Liver (tissue), 9 donors: ENCODE measurements around the gene NAALADL1. TPM values are rescaled to one million over a fixed set of nuclear protein-coding genes. Genes with fewer than 3 reads are reported as not detected.

ENCODE experiments used
- DNase-seq: peaks from one replicate; pipeline ENCODE4 v3.0.0-alpha.2; 2017; ENCODE audit warnings: low spot score
- H3K27ac ChIP-seq, 2 donors: one replicate each; pipeline ENCODE4 v1.7.0; 2013; ENCODE audit warnings: inconsistent platforms in 2 of 2, low read length in 2 of 2, control low read depth in 1 of 2, low read depth in 1 of 2, mild to moderate bottlenecking in 1 of 2
- H3K27me3 ChIP-seq, 4 donors: one replicate each; pipeline versions ENCODE4 v1.6.1 to v1.7.0; 2013; ENCODE audit warnings: low read length in 3 of 4, inconsistent platforms in 1 of 4, mild to moderate bottlenecking in 1 of 4, moderate library complexity in 1 of 4; ENCODE audit not compliant: control insufficient read depth in 4 of 4, insufficient read depth in 4 of 4
- H3K36me3 ChIP-seq, 4 donors: one replicate each; pipeline versions ENCODE4 v1.6.1 to v1.7.0; 2013; ENCODE audit warnings: low read length in 3 of 4, mild to moderate bottlenecking in 3 of 4, low read depth in 1 of 4, moderate library complexity in 1 of 4; ENCODE audit not compliant: control insufficient read depth in 4 of 4, insufficient read depth in 3 of 4
- H3K4me1 ChIP-seq, 4 donors: one replicate each; pipeline versions ENCODE4 v1.6.1 to v1.7.0; 2013; ENCODE audit warnings: low read length in 3 of 4, mild to moderate bottlenecking in 3 of 4, moderate library complexity in 1 of 4; ENCODE audit not compliant: control insufficient read depth in 4 of 4, insufficient read depth in 4 of 4
- H3K4me3 ChIP-seq, 3 donors: one replicate each; pipeline versions ENCODE4 v1.6.1 to v1.7.0; 2013; ENCODE audit warnings: low read length in 3 of 3, control low read depth in 1 of 3, low read depth in 1 of 3, mild to moderate bottlenecking in 1 of 3
- H3K9ac ChIP-seq, 2 donors: one replicate each; pipeline ENCODE4 v1.7.0; 2013; ENCODE audit warnings: low read length in 2 of 2, mild to moderate bottlenecking in 2 of 2, moderate library complexity in 2 of 2, control low read depth in 1 of 2, low read depth in 1 of 2
- H3K9me3 ChIP-seq, 4 donors: one replicate each; pipeline versions ENCODE4 v1.6.1 to v1.7.0; 2013; ENCODE audit warnings: low read length in 3 of 4; ENCODE audit not compliant: control insufficient read depth in 4 of 4
- ATF3 ChIP-seq: IDR thresholded peaks from 2 replicates; pipeline ENCODE4 v1.6.1; 2016; ENCODE audit warnings: antibody characterized with exemption
- EGR1 ChIP-seq, 2 donors: IDR thresholded peaks; 2 replicates each; pipeline ENCODE4 v1.6.1; 2016 to 2018; ENCODE audit warnings: antibody characterized with exemption in 2 of 2, low read depth in 2 of 2
- GABPA ChIP-seq, 2 donors: IDR thresholded peaks in 1 of 2; conservative IDR thresholded peaks in 1 of 2; 2 replicates each; pipeline ENCODE4 v1.6.1; 2016; ENCODE audit warnings: antibody characterized with exemption in 2 of 2, mild to moderate bottlenecking in 1 of 2, moderate library complexity in 1 of 2
- HNF4A ChIP-seq, 2 donors: conservative IDR thresholded peaks; 2 replicates each; pipeline ENCODE4 v1.6.1; 2016; ENCODE audit warnings: antibody characterized with exemption in 2 of 2, mild to moderate bottlenecking in 2 of 2
- JUND ChIP-seq, 2 donors: IDR thresholded peaks; 2 replicates each; pipeline ENCODE4 v1.6.1; 2016; ENCODE audit warnings: antibody characterized with exemption in 2 of 2
- RAD21 ChIP-seq, 2 donors: IDR thresholded peaks; 2 replicates each; pipeline ENCODE4 v1.6.1; 2016; ENCODE audit warnings: antibody characterized with exemption in 2 of 2, mild to moderate bottlenecking in 2 of 2
- RXRA ChIP-seq, 2 donors: IDR thresholded peaks; 2 replicates each; pipeline ENCODE4 v1.6.1; 2017 to 2018; ENCODE audit warnings: antibody characterized with exemption in 2 of 2, mild to moderate bottlenecking in 1 of 2
- TAF1 ChIP-seq: conservative IDR thresholded peaks from 2 replicates; pipeline ENCODE4 v1.6.1; 2016; ENCODE audit warnings: antibody characterized with exemption, mild to moderate bottlenecking
- YY1 ChIP-seq: IDR thresholded peaks from 2 replicates; pipeline ENCODE4 v1.6.1; 2016; ENCODE audit warnings: antibody characterized with exemption, mild to moderate bottlenecking
- WGBS: extraction: QIAGEN DNeasy Blood & Tissue Kit; methylation state at CpG from one replicate; pipeline ENCODE4 v1.1.7; 2013; 5-methylcytosine and 5-hydroxymethylcytosine counted together
- polyA plus RNA-seq, 2 donors: library from polyadenylated mRNA; stranded (reverse) in 1 of 2; unstranded in 1 of 2; fragments of 200-250 nt in 1 of 2; fragments of >200 nt in 1 of 2; fragmentation: Nextera tagmentation in 1 of 2; extraction: Ambion mirVana in 1 of 2; gene quantifications; one replicate each; pipeline versions ENCODE4 v1.2.1 to v1.2.3, GENCODE V29; 2013 to 2015
- total RNA-seq, 2 donors: library from RNA; depleted of rRNA; stranded (reverse); fragments of >200 nt; gene quantifications; one replicate each; pipeline ENCODE4 v1.2.3, GENCODE V29; 2014
- TF ChIP-seq, protein P1 (sequence below): IDR thresholded peaks from 2 replicates; pipeline ENCODE4 v1.6.1; 2016; ENCODE audit warnings: antibody characterized with exemption, mild to moderate bottlenecking
- TF ChIP-seq, protein P2 (sequence below): IDR thresholded peaks from 2 replicates; pipeline ENCODE4 v1.6.1; 2016; ENCODE audit warnings: antibody characterized with exemption
- TF ChIP-seq, protein P3 (sequence below): fragments of 150-350 bp; IDR thresholded peaks from 2 replicates; pipeline ENCODE4 v1.5.1; 2017; ENCODE audit warnings: improper control_type of control experiment, low read depth, low read length; ENCODE audit not compliant: missing input control
- TF ChIP-seq, protein P4 (sequence below): IDR thresholded peaks from 2 replicates; pipeline ENCODE4 v1.6.1; 2016; ENCODE audit warnings: antibody characterized with exemption
- donor health status: healthy.
- donor health status: healthy.
- donor health status: healthy.
- donor health status: healthy.
- donor health status: healthy.

NAALADL1 gene
- total and polyA plus RNA-seq, 4 donors = 1.2 to 2.1 (median 1.6) TPM

DNA sequence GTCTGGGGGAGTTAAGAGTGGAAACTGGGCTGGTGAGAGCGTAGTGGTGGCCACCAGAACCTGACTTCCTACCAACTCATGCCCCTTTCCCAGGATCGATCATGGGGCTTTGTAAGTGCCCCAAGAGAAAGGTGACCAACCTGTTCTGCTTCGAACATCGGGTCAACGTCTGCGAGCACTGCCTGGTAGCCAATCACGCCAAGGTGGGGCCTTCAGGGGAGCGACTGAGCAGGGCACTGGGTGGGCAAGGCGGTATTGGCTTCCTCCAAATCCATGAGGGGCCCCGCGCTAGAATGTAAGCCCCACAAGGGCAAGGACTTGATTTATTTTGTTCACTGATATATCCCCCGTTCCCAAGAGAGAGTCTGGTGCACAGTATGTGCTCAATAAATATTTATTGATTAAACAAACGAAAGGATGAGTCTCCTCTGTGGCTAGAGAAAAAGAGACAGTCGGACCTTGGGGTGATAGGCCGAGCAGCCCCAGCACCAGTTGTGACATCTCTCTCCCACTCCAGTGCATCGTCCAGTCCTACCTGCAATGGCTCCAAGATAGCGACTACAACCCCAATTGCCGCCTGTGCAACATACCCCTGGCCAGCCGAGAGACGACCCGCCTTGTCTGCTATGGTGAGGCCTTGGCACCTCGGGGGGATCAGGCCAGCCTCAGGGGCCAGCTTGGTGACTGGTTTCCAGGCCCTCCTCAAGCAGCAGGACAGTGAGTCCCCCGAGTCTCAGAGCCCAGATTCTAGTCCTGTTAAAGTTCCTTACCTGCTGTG lies 26.4 kb upstream of the NAALADL1 start:
- Histone ChIP-seq H3K9ac (peak overlapping the region; percentile 79 to 91), H3K36me3 (peaks cover 5 to 39% (median 13%) of the 10 kb centered on the region in 4 donors), H3K4me1 (peaks cover 10 to 23% (median 18%) of the 10 kb centered on the region in 4 donors), H3K27me3 (no peaks in the 10 kb centered on the region), H3K27ac (peak overlapping the region; percentile 80 to 89), H3K9me3 (no peaks in the 10 kb centered on the region), H3K4me3 (peak overlapping the region; percentile 75 to 96 (median 80))
- WGBS = 41% methylated on average over 23 of the region's 23 CpGs
- TF ChIP-seq RAD21 (IDR thresholded peaks at IDR 0.05) (no peak), GABPA (IDR thresholded peaks at IDR 0.05 in 1 of 2, conservative IDR thresholded peaks at IDR 0.05 in 1 of 2) (no peak), JUND (IDR thresholded peaks at IDR 0.05) (no peak), HNF4A (conservative IDR thresholded peaks at IDR 0.05) (no peak), YY1 (no peak), RXRA (IDR thresholded peaks at IDR 0.05) (no peak), EGR1 (IDR thresholded peaks at IDR 0.05; ENCODE audit: low read depth in 2 of 2) (no peak), TAF1 (no peak), ATF3 (no peak)
- TF ChIP-seq, protein P1, sequence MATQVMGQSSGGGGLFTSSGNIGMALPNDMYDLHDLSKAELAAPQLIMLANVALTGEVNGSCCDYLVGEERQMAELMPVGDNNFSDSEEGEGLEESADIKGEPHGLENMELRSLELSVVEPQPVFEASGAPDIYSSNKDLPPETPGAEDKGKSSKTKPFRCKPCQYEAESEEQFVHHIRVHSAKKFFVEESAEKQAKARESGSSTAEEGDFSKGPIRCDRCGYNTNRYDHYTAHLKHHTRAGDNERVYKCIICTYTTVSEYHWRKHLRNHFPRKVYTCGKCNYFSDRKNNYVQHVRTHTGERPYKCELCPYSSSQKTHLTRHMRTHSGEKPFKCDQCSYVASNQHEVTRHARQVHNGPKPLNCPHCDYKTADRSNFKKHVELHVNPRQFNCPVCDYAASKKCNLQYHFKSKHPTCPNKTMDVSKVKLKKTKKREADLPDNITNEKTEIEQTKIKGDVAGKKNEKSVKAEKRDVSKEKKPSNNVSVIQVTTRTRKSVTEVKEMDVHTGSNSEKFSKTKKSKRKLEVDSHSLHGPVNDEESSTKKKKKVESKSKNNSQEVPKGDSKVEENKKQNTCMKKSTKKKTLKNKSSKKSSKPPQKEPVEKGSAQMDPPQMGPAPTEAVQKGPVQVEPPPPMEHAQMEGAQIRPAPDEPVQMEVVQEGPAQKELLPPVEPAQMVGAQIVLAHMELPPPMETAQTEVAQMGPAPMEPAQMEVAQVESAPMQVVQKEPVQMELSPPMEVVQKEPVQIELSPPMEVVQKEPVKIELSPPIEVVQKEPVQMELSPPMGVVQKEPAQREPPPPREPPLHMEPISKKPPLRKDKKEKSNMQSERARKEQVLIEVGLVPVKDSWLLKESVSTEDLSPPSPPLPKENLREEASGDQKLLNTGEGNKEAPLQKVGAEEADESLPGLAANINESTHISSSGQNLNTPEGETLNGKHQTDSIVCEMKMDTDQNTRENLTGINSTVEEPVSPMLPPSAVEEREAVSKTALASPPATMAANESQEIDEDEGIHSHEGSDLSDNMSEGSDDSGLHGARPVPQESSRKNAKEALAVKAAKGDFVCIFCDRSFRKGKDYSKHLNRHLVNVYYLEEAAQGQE = no peak
- TF ChIP-seq, protein P2, sequence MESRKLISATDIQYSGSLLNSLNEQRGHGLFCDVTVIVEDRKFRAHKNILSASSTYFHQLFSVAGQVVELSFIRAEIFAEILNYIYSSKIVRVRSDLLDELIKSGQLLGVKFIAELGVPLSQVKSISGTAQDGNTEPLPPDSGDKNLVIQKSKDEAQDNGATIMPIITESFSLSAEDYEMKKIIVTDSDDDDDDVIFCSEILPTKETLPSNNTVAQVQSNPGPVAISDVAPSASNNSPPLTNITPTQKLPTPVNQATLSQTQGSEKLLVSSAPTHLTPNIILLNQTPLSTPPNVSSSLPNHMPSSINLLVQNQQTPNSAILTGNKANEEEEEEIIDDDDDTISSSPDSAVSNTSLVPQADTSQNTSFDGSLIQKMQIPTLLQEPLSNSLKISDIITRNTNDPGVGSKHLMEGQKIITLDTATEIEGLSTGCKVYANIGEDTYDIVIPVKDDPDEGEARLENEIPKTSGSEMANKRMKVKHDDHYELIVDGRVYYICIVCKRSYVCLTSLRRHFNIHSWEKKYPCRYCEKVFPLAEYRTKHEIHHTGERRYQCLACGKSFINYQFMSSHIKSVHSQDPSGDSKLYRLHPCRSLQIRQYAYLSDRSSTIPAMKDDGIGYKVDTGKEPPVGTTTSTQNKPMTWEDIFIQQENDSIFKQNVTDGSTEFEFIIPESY = no peak
- TF ChIP-seq, protein P3, sequence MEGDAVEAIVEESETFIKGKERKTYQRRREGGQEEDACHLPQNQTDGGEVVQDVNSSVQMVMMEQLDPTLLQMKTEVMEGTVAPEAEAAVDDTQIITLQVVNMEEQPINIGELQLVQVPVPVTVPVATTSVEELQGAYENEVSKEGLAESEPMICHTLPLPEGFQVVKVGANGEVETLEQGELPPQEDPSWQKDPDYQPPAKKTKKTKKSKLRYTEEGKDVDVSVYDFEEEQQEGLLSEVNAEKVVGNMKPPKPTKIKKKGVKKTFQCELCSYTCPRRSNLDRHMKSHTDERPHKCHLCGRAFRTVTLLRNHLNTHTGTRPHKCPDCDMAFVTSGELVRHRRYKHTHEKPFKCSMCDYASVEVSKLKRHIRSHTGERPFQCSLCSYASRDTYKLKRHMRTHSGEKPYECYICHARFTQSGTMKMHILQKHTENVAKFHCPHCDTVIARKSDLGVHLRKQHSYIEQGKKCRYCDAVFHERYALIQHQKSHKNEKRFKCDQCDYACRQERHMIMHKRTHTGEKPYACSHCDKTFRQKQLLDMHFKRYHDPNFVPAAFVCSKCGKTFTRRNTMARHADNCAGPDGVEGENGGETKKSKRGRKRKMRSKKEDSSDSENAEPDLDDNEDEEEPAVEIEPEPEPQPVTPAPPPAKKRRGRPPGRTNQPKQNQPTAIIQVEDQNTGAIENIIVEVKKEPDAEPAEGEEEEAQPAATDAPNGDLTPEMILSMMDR = no peak
- TF ChIP-seq, protein P4, sequence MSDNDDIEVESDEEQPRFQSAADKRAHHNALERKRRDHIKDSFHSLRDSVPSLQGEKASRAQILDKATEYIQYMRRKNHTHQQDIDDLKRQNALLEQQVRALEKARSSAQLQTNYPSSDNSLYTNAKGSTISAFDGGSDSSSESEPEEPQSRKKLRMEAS = no peak
- no peak for DNase-seq
